Ascending aorta (tissue), 2 donors: ENCODE measurements around the gene TAS1R3. TPM values are rescaled to one million over a fixed set of nuclear protein-coding genes. Genes with fewer than 3 reads are reported as not detected.

Experiments
- DNase-seq, 2 donors: peaks; one replicate each; pipeline ENCODE4 v3.0.0-alpha.2; 2019; ENCODE audit warnings: low spot score in 2 of 2
- H3K27ac ChIP-seq, 2 donors: fragments of 200-600 bp; sonication (generic); one replicate each; pipeline ENCODE4 v1.5.1; 2016 to 2017; ENCODE audit warnings: mild to moderate bottlenecking in 1 of 2
- H3K27me3 ChIP-seq: fragments of 200-600 bp; sonication (generic); one replicate; pipeline ENCODE4 v1.5.1; 2017
- H3K36me3 ChIP-seq, 2 donors: fragments of 200-600 bp; sonication (generic); one replicate each; pipeline ENCODE4 v1.5.1; 2016
- H3K4me1 ChIP-seq, 2 donors: fragments of 200-600 bp; sonication (generic); one replicate each; pipeline ENCODE4 v1.5.1; 2016 to 2017; ENCODE audit warnings: mild to moderate bottlenecking in 1 of 2
- H3K4me3 ChIP-seq, 2 donors: fragments of 200-600 bp; sonication (generic); one replicate each; pipeline ENCODE4 v1.5.1; 2016 to 2017; ENCODE audit warnings: mild to moderate bottlenecking in 1 of 2
- H3K9me3 ChIP-seq, 2 donors: fragments of 200-600 bp; sonication (generic); one replicate each; pipeline ENCODE4 v1.5.1; 2016
- CTCF ChIP-seq, 3 experiments: fragments of 200-600 bp in 2 of 3; fragments of 450-650 bp in 1 of 3; sonication (generic) in 2 of 3; IDR thresholded peaks; one replicate each; pipeline ENCODE4 v1.5.1; 2016 to 2019; ENCODE audit warnings: antibody characterized with exemption in 3 of 3, mild to moderate bottlenecking in 1 of 3, moderate library complexity in 1 of 3
- intact Hi-C: fragments of 100-400 bp; cut with DNase I; formaldehyde crosslinking; loops from one replicate; pipeline ENCODE4 v1.15.1; 2023
- total RNA-seq: library from RNA; depleted of rRNA; stranded (reverse); fragments of >200 nt; gene quantifications from one replicate; pipeline ENCODE4 v1.1.0, GENCODE V29; 2016

The TAS1R3 gene
- total RNA-seq, 1 donor from 2014 or later: 2.7 TPM

- H3K36me3 ChIP-seq: peaks cover 19 to 31% of the 10 kb centered on the region in 2 donors
- no peaks in the 10 kb centered on the region for H3K4me1 ChIP-seq
- TF ChIP-seq CTCF (IDR thresholded peaks at IDR 0.05): no peak
- H3K4me3 ChIP-seq: no peak overlapping the region
- no peaks in the 10 kb centered on the region for H3K9me3 ChIP-seq
- H3K27me3 ChIP-seq: no peaks in the 10 kb centered on the region
- H3K27ac ChIP-seq: no peak overlapping the region
- DNase-seq: no peak
- intact Hi-C loops: no loop called here
Measured at GRCh38 chr1:1332774-1333480, 1.8 kb downstream of the TAS1R3 start.

- Histone ChIP-seq H3K27me3 (no peaks in the 10 kb centered on the region), H3K4me1 (no peaks in the 10 kb centered on the region), H3K36me3 (peaks cover 25 to 31% of the 10 kb centered on the region in 2 donors), H3K4me3 (no peak overlapping the region), H3K9me3 (no peaks in the 10 kb centered on the region), H3K27ac (no peak overlapping the region)
- intact Hi-C loops: no loop called here
- TF ChIP-seq CTCF (IDR thresholded peaks at IDR 0.05): no peak
- no peak for DNase-seq
Measured at GRCh38 chr1:1333551-1334241, 2.6 kb downstream of the TAS1R3 start.

GRCh38 chr1:1334835-1335234, 3.8 kb downstream of the TAS1R3 start:
- intact Hi-C loops: no loop called here
- Histone ChIP-seq H3K4me3 (no peak overlapping the region), H3K36me3 (peaks cover 36 to 41% of the 10 kb centered on the region in 2 donors)

GRCh38 chr1:1335283-1335682, 4.2 kb downstream of the TAS1R3 start:
- no peaks in the 10 kb centered on the region for H3K27me3 ChIP-seq
- no peak overlapping the region for H3K4me3 ChIP-seq
- no peak overlapping the region for H3K27ac ChIP-seq
- no peaks in the 10 kb centered on the region for H3K4me1 ChIP-seq
- no peak for DNase-seq
- no peak for TF ChIP-seq CTCF (IDR thresholded peaks at IDR 0.05)
- intact Hi-C loops: no loop called here
- H3K9me3 ChIP-seq: no peaks in the 10 kb centered on the region
- H3K36me3 ChIP-seq: peaks cover 40 to 45% of the 10 kb centered on the region in 2 donors

More at GRCh38 chr1:1334835-1335234, 3.8 kb downstream of the TAS1R3 start:
- no peak for TF ChIP-seq CTCF (IDR thresholded peaks at IDR 0.05)
- no peak overlapping the region for H3K27ac ChIP-seq
- no peaks in the 10 kb centered on the region for H3K27me3 ChIP-seq
- no peaks in the 10 kb centered on the region for H3K4me1 ChIP-seq
- no peak for DNase-seq
- no peaks in the 10 kb centered on the region for H3K9me3 ChIP-seq

- Histone ChIP-seq H3K4me1 (no peaks in the 10 kb centered on the region), H3K36me3 (peaks cover 42 to 49% of the 10 kb centered on the region in 2 donors), H3K27ac (no peak overlapping the region), H3K27me3 (no peaks in the 10 kb centered on the region), H3K9me3 (no peaks in the 10 kb centered on the region), H3K4me3 (no peak overlapping the region)
- TF ChIP-seq CTCF (IDR thresholded peaks at IDR 0.05): no peak
- DNase-seq: no peak
- intact Hi-C loops: no loop called here
Measured at GRCh38 chr1:1335792-1336248, 4.7 kb downstream of the TAS1R3 start.
